OCI-LY7 (cell line): ENCODE data around the gene RRP7A.

Experiments
- CTCF ChIP-seq: fragments of 200-600 bp; sonication (generic); conservative IDR thresholded peaks from 2 replicates; pipeline ENCODE4 v1.5.1; 2014; ENCODE audit warnings: mild to moderate bottlenecking, antibody characterized with exemption, low read length, moderate library complexity, mixed read lengths
- EZH2phosphoT487 ChIP-seq: fragments of 200-600 bp; sonication (generic); IDR thresholded peaks from 2 replicates; pipeline ENCODE4 v1.6.1; 2018; ENCODE audit warnings: low read depth, borderline replicate concordance, mild to moderate bottlenecking, mixed run types, antibody characterized with exemption, low read length, moderate library complexity, mixed read lengths

DNA sequence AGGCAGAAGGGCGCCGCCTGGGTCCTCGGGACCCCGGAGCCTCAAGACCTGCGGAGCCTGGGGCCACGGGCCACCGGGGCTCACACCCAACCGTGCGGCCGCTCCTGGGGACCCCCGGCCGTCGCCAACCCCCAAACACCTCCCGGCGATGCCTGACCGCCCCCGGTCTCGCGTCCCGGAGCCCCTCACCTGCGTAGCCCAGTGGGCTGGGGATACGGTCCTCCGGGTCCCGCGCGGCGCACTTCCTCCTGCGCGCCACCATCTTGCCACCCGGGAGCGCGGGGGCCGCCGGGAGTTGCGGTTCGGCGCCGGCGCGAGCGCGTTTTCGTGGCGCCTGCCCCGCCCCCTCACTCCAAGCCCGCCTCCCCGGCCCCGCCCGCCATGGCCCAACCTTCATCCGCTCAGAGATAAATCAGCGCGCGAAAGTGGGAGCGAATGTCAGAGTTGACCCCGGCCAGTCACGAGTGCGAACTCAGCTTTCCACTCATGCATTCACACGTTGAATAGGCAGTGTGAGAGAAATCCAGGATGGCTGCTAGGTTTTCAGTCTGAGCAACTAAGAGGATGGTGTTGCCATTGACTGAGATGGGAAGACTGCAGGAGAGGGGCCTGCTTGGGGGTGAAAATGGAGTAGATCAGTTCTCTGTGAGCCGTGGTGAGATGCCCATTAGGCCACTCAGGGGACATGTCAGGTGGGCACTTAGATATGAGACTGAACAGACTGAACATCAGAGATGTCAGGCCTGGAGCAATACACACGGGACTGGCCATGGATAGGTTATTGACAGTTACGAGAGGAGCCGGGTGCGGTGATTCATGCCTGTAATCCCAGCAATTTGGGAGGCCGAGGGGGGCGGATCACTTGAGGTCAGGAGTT is at the start of gene RRP7A:
- TF ChIP-seq CTCF (no peak), EZH2phosphoT487 (no peak)
